SKM-1 treated with dmso at 0.1 percent for 144 hours (cell line): ENCODE measurements around the gene FMNL1.

Source experiments
- DNase-seq: peaks from one replicate; lab custom pipeline; 2025; ENCODE audit not compliant: unreplicated experiment; lab: John Stamatoyannopoulos, UW

FMNL1 gene

DNA sequence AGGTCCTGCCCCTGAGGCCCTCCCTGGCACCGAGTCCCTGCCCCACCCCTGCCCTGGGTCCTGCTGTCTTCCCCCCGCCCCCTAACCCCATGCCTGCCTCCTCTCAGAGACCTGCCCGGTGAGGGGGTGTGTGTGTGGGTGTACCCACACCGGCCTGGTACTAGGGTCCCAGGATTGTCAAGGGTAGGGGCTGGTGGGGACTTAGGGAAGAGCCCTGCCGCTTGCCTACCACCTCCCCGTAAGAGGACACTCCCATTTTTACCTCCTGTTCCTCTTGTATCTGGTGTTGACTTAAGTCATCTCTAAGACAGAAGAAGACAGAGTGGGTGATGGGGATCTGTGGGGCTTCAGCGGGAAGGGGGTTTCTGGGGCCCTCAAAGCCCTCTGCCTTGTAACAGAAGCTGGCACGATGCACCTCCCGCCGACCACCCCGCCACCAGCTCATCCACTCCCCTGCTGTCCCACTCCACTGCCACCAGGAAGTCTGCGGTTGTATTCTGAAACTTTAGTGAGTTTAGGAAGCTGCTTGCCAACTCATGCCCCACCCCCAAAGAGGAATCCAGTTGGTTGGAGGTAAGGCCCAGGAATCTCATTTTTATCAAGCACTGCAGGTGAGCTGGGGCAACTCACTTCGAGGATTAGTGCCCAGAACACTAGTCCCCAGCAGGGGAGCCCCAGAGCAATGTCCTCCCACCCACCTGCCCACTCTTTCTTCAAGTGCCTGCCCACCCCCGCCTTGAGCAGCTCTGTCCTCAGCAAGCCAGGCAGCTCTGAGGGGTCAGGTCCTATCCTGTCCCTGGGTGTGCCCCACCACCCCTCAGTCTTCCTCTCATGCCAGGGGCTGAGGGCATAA is 34.7 kb downstream of the FMNL1 start:
- DNase-seq, result no peak

- DNase-seq, result no peak
These were observed 35.4 kb downstream of the FMNL1 start for GRCh38 chr17:45257115-45257514.

GRCh38 chr17:45258981-45259380 is 37.3 kb downstream of the FMNL1 start:
- DNase-seq, result peak; percentile 20

GRCh38 chr17:45260204-45260783 is 38.6 kb downstream of the FMNL1 start:
- no peak for DNase-seq

GRCh38 chr17:45261577-45262515 is 40.2 kb downstream of the FMNL1 start, which contains the start of gene SPATA32:
TSS of gene SPATA32 (minus strand) at chr17:45262094. CDS start at chr17:45262016, 78 bp downstream.
- DNase-seq, result no peak

GRCh38 chr17:45262516-45263476 is 41.1 kb downstream of the FMNL1 start:
- no peak for DNase-seq

- DNase-seq, result no peak
These were observed 41.8 kb downstream of the FMNL1 start for GRCh38 chr17:45263477-45263860.

- no peak for DNase-seq
These were observed 42.7 kb downstream of the FMNL1 start for GRCh38 chr17:45264430-45264829.

DNA sequence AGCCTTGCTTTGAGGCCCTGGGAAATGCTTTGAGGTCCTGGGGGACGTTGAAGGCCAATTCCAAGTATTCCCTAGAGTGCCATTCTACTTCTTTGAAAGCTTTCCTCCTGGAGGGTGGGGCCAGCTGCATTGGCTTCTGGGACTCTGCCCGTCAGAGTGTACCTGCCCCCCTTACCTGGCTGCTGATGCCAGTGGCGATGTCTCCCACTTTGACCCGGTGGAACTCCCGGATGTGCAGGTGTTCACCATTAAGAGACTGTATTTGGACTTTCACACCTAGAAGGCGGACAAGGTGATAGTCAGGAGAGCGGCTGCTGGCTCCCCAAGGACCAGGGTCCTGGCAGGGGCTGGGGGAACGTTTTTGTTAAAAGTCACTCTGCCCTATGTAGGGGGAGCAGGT is 43.3 kb downstream of the FMNL1 start:
- DNase-seq, result no peak

GRCh38 chr17:45265821-45266220 is 44.1 kb downstream of the FMNL1 start:
- no peak for DNase-seq

- no peak for DNase-seq
These were observed 44.8 kb downstream of the FMNL1 start for GRCh38 chr17:45266372-45266926.

GRCh38 chr17:45267436-45268055 is 45.9 kb downstream of the FMNL1 start:
- DNase-seq, result no peak

- no peak for DNase-seq
These were observed 48.2 kb downstream of the FMNL1 start for GRCh38 chr17:45269912-45270311.

DNA sequence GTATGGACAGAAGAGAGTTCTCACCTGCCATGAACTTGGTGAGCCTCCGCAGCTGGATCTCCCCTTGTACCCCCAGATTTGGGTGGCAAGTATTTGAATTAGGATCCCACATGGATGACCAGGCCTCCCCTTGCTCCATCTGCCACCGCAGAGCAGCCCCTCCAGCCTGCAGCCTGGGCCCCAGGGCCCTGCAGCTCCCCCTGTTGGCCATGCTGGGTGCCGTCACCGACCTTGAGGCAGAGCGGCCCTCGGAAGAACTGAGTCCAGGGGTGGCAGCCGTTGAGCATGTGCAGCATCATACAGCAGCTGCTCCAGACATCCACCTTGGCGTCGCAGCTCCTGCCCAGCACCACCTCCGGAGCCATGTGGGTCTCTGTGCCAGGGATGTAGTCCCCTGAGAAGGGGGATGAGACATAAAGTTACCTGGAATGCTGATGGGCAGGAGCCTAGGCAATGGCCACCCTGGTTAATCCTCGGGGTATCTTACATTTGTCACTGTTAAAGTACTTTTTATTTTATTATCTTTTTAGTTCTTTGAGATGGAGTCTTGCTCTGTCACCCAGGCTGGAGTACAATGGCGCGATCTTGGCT is 49.2 kb downstream of the FMNL1 start:
- peak; percentile 19 for DNase-seq

- no peak for DNase-seq
These were observed 49.9 kb downstream of the FMNL1 start for GRCh38 chr17:45271603-45272002.

- DNase-seq, result no peak
These were observed 51.9 kb downstream of the FMNL1 start for GRCh38 chr17:45273551-45273957.

DNA sequence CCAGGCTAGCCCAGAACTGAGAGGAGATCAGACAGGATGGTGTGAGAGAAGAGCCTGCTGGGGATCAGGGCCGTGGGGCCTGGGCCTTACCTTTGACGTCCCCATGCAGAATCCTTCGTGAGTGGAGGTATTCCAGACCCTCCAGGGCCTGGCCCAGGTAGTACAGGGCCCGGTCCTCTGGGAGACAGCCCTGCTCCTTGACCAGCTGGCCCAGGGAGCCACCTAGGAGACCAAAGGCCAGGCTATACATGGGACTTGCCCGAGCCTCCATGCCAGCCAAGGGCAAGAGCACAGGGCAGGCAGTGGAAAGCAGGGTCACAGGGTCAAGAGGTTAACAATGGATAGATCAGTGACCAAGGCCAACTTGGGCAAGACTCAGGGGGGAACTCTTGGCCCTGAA is 52.3 kb downstream of the FMNL1 start:
- no peak for DNase-seq

GRCh38 chr17:45276031-45276430 is 54.3 kb downstream of the FMNL1 start:
- DNase-seq, result no peak

- DNase-seq, result peak; percentile 84
These were observed 55.6 kb downstream of the FMNL1 start for GRCh38 chr17:45277216-45277849.
